ENCODE data around the gene LMAN1L. TPM values are rescaled to one million over a fixed set of nuclear protein-coding genes. Genes with fewer than 3 reads are reported as not detected.
A peak's percentile ranks its signal among the peaks of the same experiment; 100 is the strongest.

LMAN1L gene
- total RNA-seq, 1 donor from 2014 or later, result 8.1 TPM

DNA sequence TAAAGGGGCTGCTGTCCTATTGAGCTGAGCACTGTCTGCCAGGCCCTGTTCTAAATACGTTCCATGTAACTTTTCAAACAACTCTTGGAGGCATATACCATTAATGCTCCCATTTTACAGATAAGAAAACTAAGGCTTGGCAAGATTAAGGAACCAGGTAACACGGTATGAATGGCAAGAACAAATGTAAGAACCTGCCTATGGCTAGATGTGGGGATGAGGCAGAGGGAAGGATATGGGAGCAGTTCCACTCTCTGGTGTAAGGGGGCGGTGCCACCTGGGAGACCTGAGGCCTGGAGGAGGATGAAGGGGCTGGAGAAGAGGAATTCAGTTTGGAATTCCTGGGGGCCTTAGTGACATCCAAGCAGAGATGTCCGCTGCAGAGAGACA, 3.8 kb upstream of the LMAN1L start:
- no peaks in the 10 kb centered on the region for H3K9me3 ChIP-seq (replicated peaks)
- no peaks in the 10 kb centered on the region for H3K27me3 ChIP-seq (ENCODE audit: low read depth)
- DNase-seq, result no peak
- no peak overlapping the region for H3K4me3 ChIP-seq
- H3K36me3 ChIP-seq, result peaks cover under 1% of the 10 kb centered on the region
- intact Hi-C loops (cut with micrococcal nuclease), result no loop called here
- TF ChIP-seq, protein P1, sequence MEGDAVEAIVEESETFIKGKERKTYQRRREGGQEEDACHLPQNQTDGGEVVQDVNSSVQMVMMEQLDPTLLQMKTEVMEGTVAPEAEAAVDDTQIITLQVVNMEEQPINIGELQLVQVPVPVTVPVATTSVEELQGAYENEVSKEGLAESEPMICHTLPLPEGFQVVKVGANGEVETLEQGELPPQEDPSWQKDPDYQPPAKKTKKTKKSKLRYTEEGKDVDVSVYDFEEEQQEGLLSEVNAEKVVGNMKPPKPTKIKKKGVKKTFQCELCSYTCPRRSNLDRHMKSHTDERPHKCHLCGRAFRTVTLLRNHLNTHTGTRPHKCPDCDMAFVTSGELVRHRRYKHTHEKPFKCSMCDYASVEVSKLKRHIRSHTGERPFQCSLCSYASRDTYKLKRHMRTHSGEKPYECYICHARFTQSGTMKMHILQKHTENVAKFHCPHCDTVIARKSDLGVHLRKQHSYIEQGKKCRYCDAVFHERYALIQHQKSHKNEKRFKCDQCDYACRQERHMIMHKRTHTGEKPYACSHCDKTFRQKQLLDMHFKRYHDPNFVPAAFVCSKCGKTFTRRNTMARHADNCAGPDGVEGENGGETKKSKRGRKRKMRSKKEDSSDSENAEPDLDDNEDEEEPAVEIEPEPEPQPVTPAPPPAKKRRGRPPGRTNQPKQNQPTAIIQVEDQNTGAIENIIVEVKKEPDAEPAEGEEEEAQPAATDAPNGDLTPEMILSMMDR (IDR thresholded peaks at IDR 0.05; ENCODE audit: borderline replicate concordance), result no peak
- no peak overlapping the region for H3K27ac ChIP-seq (replicated peaks)
- H3K4me1 ChIP-seq, result peaks cover 24% of the 10 kb centered on the region

DNA sequence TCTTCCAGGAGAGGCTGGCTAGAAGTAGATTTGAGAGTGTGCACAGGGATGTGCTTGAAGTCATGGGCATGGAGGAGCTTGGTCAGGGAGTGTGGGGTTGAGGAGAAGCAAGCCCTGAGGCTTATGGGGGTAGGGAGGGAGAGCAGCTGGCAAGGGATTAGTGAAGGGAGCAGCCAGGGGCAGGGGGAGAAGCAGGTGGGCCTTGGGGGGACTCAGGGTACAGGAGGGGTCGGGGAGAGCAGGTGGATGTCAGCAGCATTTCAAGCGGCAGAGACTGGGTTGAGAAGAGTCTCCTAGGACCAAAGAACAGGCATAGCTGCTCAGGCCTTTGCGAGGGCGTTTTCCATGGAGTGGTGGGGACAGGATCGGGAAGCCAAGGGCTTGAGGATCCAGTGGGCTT, 3.4 kb upstream of the LMAN1L start:
- Histone ChIP-seq H3K9me3 (replicated peaks) (no peaks in the 10 kb centered on the region), H3K27me3 (ENCODE audit: low read depth) (no peaks in the 10 kb centered on the region), H3K4me1 (peaks cover 24% of the 10 kb centered on the region), H3K36me3 (no peaks in the 10 kb centered on the region), H3K4me3 (no peak overlapping the region), H3K27ac (replicated peaks) (no peak overlapping the region)
- intact Hi-C loops (cut with micrococcal nuclease), result no loop called here
- DNase-seq, result no peak
- TF ChIP-seq, protein P1 (IDR thresholded peaks at IDR 0.05; ENCODE audit: borderline replicate concordance), result no peak

DNA sequence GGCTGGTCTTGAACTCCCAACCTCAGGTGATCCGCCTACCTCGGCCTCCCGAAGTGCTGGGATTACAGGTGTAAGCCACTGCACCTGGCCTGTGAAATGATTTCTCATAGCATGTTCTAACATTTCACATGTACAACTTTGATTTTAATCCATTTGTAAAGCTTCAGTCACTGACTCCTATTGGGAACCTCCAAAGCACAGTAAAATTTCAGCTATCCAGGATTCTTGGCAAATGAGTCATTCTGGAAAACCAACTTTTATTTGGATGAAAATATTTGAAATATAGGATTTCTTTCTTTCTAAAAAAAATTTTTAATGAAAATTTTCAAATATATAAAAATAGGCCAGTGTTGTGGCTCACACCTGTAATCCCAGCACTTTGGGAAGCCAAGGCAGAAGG, 2.7 kb upstream of the LMAN1L start:
- no peak for DNase-seq
- TF ChIP-seq, protein P1 (IDR thresholded peaks at IDR 0.05; ENCODE audit: borderline replicate concordance), result no peak
- no peaks in the 10 kb centered on the region for H3K36me3 ChIP-seq
- peaks cover 30% of the 10 kb centered on the region for H3K4me1 ChIP-seq
- no peaks in the 10 kb centered on the region for H3K27me3 ChIP-seq (ENCODE audit: low read depth)
- no peak overlapping the region for H3K27ac ChIP-seq (replicated peaks)
- intact Hi-C loops (cut with micrococcal nuclease), result no loop called here
- no peak overlapping the region for H3K4me3 ChIP-seq
- no peaks in the 10 kb centered on the region for H3K9me3 ChIP-seq (replicated peaks)

DNA sequence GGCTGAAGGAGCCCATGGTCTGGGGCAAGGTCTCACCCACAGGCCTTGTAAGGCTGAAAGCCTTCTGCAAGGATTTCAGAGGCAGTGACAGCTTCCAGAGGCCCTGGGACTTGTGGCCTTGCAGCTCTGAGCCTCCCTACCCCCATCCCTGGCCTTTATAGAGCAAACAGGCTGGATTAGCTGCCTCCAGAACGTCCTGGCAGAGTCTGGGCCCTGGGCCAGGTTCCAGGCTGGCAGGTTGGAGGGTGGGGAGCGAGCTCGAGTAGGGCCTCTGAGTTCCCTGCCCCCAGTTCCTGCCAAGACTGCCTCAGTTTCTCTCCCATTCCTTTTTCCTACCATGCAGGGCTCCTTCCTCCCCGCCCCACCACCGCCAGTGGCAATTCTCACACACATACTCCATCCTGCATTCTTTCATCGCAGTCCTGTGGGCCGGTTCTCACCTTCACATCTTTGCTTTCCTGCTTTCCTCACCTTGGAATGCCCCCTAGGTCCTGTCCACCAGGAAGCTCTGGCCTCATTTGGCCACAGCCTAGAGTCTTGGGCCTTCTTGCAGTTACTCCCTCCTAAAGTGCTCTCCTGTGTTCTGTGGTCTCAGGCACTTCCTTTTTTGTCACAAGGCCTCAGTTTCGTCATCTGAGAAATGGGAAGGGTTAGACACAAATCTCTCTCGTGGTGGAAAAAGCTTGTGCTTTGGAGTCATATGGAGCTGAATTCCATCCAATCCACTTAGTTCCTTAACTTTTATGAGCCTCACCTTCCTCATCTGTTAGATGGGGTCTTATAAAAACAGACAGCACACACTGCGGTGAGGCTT, 2.7 kb downstream of the LMAN1L start:
- peak; percentile 69 for DNase-seq
- Histone ChIP-seq H3K4me1 (peaks cover 49% of the 10 kb centered on the region), H3K36me3 (no peaks in the 10 kb centered on the region), H3K4me3 (no peak overlapping the region), H3K27ac (replicated peaks) (peak overlapping the region; percentile 80), H3K27me3 (ENCODE audit: low read depth) (no peaks in the 10 kb centered on the region), H3K9me3 (replicated peaks) (no peaks in the 10 kb centered on the region)
- TF ChIP-seq, protein P1 (IDR thresholded peaks at IDR 0.05; ENCODE audit: borderline replicate concordance), result no peak
- intact Hi-C loops (cut with micrococcal nuclease), result no loop called here

DNA sequence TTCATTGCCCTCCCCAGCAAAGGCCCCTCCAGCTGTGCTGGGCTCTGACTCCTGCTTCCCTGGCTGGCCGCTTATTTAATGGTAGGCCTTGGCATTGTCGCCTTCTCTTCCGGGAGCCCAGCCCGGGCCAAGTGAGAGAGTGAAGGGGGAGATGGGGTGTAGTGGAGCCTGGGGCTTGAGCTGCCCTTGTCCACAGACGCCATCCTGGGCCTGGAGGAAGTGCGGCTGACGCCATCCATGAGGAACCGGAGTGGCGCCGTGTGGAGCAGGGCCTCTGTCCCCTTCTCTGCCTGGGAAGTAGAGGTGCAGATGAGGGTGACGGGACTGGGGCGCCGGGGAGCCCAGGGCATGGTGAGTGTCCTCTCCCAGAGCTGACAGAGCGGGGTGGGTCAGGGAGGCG, 3.3 kb downstream of the LMAN1L start:
- no peak for DNase-seq
- intact Hi-C loops (cut with micrococcal nuclease), result no loop called here
- Histone ChIP-seq H3K27me3 (ENCODE audit: low read depth) (no peaks in the 10 kb centered on the region), H3K4me3 (no peak overlapping the region), H3K9me3 (replicated peaks) (no peaks in the 10 kb centered on the region), H3K4me1 (peaks cover 49% of the 10 kb centered on the region), H3K36me3 (no peaks in the 10 kb centered on the region), H3K27ac (replicated peaks) (peak overlapping the region; percentile 80)
- TF ChIP-seq, protein P1 (IDR thresholded peaks at IDR 0.05; ENCODE audit: borderline replicate concordance), result no peak
